ENCODE results near the gene NR4A1. TPM values are rescaled to one million over a fixed set of nuclear protein-coding genes. Genes with fewer than 3 reads are reported as not detected.
"Not testable (repeated sequence)": the region's sequence is repeated elsewhere in the genome, so short reads cannot be mapped to it uniquely, and the experiment has no call there.

The NR4A1 gene
- total RNA-seq, 2 donors from 2014 or later: 9.9 to 47.6 TPM

DNA sequence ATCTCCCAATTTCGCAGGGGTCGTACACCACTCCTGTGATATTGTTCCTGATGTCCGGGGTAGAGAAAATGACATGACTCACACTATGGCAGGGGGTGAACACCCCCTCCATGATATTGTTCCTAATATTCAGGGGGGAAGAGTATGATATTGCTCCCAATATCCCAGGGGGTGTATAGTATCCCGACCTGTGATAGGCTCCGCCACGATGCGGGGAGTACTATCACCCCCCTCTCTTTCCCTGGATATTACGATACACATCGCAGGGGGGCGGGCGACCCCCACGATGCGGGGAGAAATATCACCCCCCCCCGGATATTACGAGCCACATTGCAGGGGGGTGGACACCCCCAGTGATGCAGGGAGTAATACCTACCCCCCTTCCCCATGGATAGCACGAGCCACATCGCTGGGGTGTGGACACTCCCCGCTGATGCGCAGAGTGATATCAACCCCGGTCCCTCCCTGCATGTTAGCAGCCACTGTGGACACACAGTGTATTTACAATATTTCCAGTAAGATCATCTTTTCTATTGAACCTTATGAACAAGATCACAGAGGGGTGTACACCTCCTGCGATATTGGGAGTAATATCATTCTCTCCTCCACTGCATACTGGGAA is 45.9 kb downstream of the NR4A1 start:
- no peaks in the 10 kb centered on the region for H3K36me3 Mint-ChIP-seq (ENCODE audit: low read depth)
- H3K27me3 Mint-ChIP-seq: peaks cover 42% of the 10 kb centered on the region
- H3K9me3 Mint-ChIP-seq: no peaks in the 10 kb centered on the region
- H3K4me3 Mint-ChIP-seq: no peak overlapping the region
- peak; percentile 39 for ATAC-seq (replicated peaks)
- no peak overlapping the region for H3K27ac Mint-ChIP-seq
- no peaks in the 10 kb centered on the region for H3K4me1 Mint-ChIP-seq

DNA sequence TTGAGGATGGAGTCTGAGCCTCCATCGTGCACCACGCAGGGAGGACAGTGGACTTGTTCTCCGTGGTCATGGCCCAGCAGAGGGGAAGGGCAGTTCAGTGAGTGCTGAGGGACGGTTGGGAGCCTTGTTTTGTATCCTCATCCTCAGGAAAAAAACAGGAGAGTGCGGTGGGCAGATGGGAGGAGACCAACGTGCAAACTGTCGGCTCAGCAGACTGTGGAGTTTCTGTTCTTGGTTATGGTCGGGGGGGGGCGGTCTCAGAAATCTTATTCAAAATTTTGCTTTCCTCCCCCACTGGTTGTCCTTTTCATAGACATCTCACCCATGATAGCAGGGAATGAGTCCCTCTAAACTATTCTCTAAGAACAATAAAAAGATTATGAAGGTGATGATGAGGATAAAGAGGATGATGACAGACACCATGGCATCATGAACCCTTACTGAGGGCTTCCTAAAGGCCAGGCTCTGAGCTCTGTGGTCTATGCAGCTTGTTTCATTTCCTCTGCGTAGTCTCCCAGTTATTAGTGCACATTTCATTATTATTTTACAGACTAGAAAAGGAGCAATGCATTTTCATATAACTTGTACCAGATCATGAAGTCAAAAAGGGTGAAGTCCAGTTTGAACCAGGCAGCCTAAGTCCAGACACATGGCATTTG is 53.3 kb downstream of the NR4A1 start:
- H3K4me3 Mint-ChIP-seq; H3K4me1 Mint-ChIP-seq; H3K36me3 Mint-ChIP-seq (ENCODE audit: low read depth); H3K27ac Mint-ChIP-seq; H3K9me3 Mint-ChIP-seq; ATAC-seq (replicated peaks): not testable (repeated sequence)
- H3K27me3 Mint-ChIP-seq: peaks cover 45% of the 10 kb centered on the region

Other genes with a start within 250 kb of the NR4A1 start
- gene FIGNL2, start 202.7 kb upstream of the NR4A1 start, total RNA-seq: under 1 TPM; 0.50 to 0.53 TPM
- not detected for gene ANKRD33, start 163.3 kb upstream of the NR4A1 start, total RNA-seq
- gene ACVRL1, start 143.9 kb upstream of the NR4A1 start, total RNA-seq: not detected
- 1 to 10 TPM; 6.8 TPM for gene ACVR1B, start 99.7 kb upstream of the NR4A1 start, total RNA-seq
- gene TAMALIN, start 44.5 kb upstream of the NR4A1 start, total RNA-seq: 10 to 100 TPM in 1 of 2 donors, 1 to 10 TPM in 1; 3.5 to 26.3 TPM
- gene ATG101, start 18.5 kb downstream of the NR4A1 start, total RNA-seq: 10 to 100 TPM; 27.6 to 31.1 TPM
- gene SMIM41, start 28.3 kb downstream of the NR4A1 start, total RNA-seq: not detected
- gene KRT80, start 140.6 kb downstream of the NR4A1 start, total RNA-seq: not detected
- 10 to 100 TPM in 1 of 2 donors, 1 to 10 TPM in 1; 7.6 to 12.5 TPM for gene KRT7, start 181.8 kb downstream of the NR4A1 start, total RNA-seq
- 1 to 10 TPM in 1 of 2 donors, under 1 TPM in 1; 0.56 to 2.1 TPM for gene KRT86, start 223.2 kb downstream of the NR4A1 start, total RNA-seq
- gene KRT81, start 240.1 kb downstream of the NR4A1 start, total RNA-seq: not detected